HPDE6-E6E7 (cell line): Measurements from ENCODE around the gene KRTAP12-4.
"Not testable (repeated sequence)": the region's sequence is repeated elsewhere in the genome, so short reads cannot be mapped to it uniquely, and the experiment has no call there.

Source experiments
- DNase-seq: peaks from one replicate; pipeline ENCODE4 v3.0.0; 2011; ENCODE audit warnings: missing footprints; ENCODE audit errors: extremely low spot score

KRTAP12-4 gene

GRCh38 chr21:44636209-44637017 is 18.0 kb downstream of the KRTAP12-4 start:
- DNase-seq, result no peak

- no peak for DNase-seq
These were observed 22.4 kb downstream of the KRTAP12-4 start for GRCh38 chr21:44632067-44632466.

- DNase-seq, result no peak
These were observed 24.0 kb downstream of the KRTAP12-4 start for GRCh38 chr21:44630440-44630839.

GRCh38 chr21:44628707-44629391 is 25.6 kb downstream of the KRTAP12-4 start:
- no peak for DNase-seq

- DNase-seq, result not testable (repeated sequence)
These were observed 26.6 kb downstream of the KRTAP12-4 start for GRCh38 chr21:44627831-44628233.

GRCh38 chr21:44627181-44627822 is 27.2 kb downstream of the KRTAP12-4 start:
- not testable (repeated sequence) for DNase-seq

GRCh38 chr21:44626673-44627143 is 27.8 kb downstream of the KRTAP12-4 start, which contains the start of gene KRTAP10-9:
TSS of gene KRTAP10-9 (plus strand) at chr21:44627093. CDS start at chr21:44627172, 79 bp downstream.
- no peak for DNase-seq

- no peak for DNase-seq
These were observed 28.2 kb downstream of the KRTAP12-4 start for GRCh38 chr21:44626262-44626661.

GRCh38 chr21:44625756-44626155 is 28.7 kb downstream of the KRTAP12-4 start:
- no peak for DNase-seq

- DNase-seq, result no peak
These were observed 30.9 kb downstream of the KRTAP12-4 start for GRCh38 chr21:44623575-44623974.

GRCh38 chr21:44619886-44620285 is 34.6 kb downstream of the KRTAP12-4 start:
- DNase-seq, result no peak

- no peak for DNase-seq
These were observed 35.5 kb downstream of the KRTAP12-4 start for GRCh38 chr21:44618909-44619308.

GRCh38 chr21:44618504-44618903 is 36.0 kb downstream of the KRTAP12-4 start:
- DNase-seq, result no peak

- DNase-seq, result no peak
These were observed 37.4 kb downstream of the KRTAP12-4 start for GRCh38 chr21:44617071-44617501.

- no peak for DNase-seq
These were observed 37.9 kb downstream of the KRTAP12-4 start for GRCh38 chr21:44616591-44616926.

- no peak for DNase-seq
These were observed 38.4 kb downstream of the KRTAP12-4 start for GRCh38 chr21:44615911-44616590.

GRCh38 chr21:44615466-44615865 is 39.0 kb downstream of the KRTAP12-4 start:
- DNase-seq, result no peak

GRCh38 chr21:44614961-44615391 is 39.5 kb downstream of the KRTAP12-4 start:
- no peak for DNase-seq

- no peak for DNase-seq
These were observed 40.3 kb downstream of the KRTAP12-4 start for GRCh38 chr21:44614161-44614631.

GRCh38 chr21:44613386-44614155 is 40.9 kb downstream of the KRTAP12-4 start:
- DNase-seq, result no peak
